ENCODE data around the gene SGSH. TPM values are rescaled to one million over a fixed set of nuclear protein-coding genes. Genes with fewer than 3 reads are reported as not detected.
A peak's percentile ranks its signal among the peaks of the same experiment; 100 is the strongest.

Gene SGSH
- total RNA-seq, 1 donor from 2014 or later, result 71.0 TPM

GRCh38 chr17:80264205-80265075 lies 44.3 kb upstream of the SGSH start:
- TF ChIP-seq CTCF (IDR thresholded peaks at IDR 0.05), result no peak
- H3K27ac Mint-ChIP-seq (ENCODE audit: unreplicated experiment), result no peak overlapping the region
- H3K4me1 Mint-ChIP-seq (ENCODE audit: unreplicated experiment), result peaks cover 25% of the 10 kb centered on the region
- H3K9me3 Mint-ChIP-seq (ENCODE audit: unreplicated experiment), result no peaks in the 10 kb centered on the region
- no peaks in the 10 kb centered on the region for H3K27me3 Mint-ChIP-seq (ENCODE audit: unreplicated experiment)
- DNase-seq (ENCODE audit: extremely low spot score, unreplicated experiment), result no peak
- no peak overlapping the region for H3K4me3 Mint-ChIP-seq (ENCODE audit: unreplicated experiment)
- peaks cover 19% of the 10 kb centered on the region for H3K36me3 Mint-ChIP-seq (ENCODE audit: unreplicated experiment)

- H3K27ac Mint-ChIP-seq (ENCODE audit: unreplicated experiment), result peak overlapping the region; percentile 54
- no peaks in the 10 kb centered on the region for H3K9me3 Mint-ChIP-seq (ENCODE audit: unreplicated experiment)
- H3K36me3 Mint-ChIP-seq (ENCODE audit: unreplicated experiment), result peaks cover 19% of the 10 kb centered on the region
- no peak for DNase-seq (ENCODE audit: extremely low spot score, unreplicated experiment)
- peaks cover 26% of the 10 kb centered on the region for H3K4me1 Mint-ChIP-seq (ENCODE audit: unreplicated experiment)
- H3K27me3 Mint-ChIP-seq (ENCODE audit: unreplicated experiment), result no peaks in the 10 kb centered on the region
- H3K4me3 Mint-ChIP-seq (ENCODE audit: unreplicated experiment), result peak overlapping the region; percentile 40
- no peak for TF ChIP-seq CTCF (IDR thresholded peaks at IDR 0.05)
Observed at GRCh38 chr17:80263253-80264204, 43.4 kb upstream of the SGSH start.

DNA sequence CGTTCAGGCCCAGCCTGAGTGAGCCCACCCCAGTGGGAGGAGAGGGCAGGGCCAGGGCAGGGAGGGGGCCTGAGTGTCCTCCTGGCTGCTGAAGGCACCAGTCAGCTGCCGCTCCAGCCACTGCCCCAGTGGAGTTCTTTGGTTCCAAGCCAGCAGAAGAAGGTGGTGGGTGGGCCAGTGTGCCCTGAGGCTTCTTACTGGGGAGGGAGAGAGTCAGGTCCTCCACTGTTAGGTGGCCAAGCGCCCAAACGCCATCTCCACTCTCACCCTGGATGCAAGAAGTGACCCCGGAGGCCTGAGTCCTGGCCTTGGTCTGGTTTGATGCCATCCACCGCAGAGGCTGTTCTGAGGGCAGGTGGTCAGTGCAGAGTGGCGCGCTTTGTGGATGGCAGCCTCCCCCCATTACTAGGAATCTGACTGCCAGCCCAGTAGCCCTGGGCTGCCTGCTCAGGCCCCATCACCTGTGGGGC lies 42.7 kb upstream of the SGSH start:
- Mint-ChIP-seq H3K27ac (ENCODE audit: unreplicated experiment) (peak overlapping the region; percentile 86), H3K9me3 (ENCODE audit: unreplicated experiment) (no peaks in the 10 kb centered on the region), H3K27me3 (ENCODE audit: unreplicated experiment) (no peaks in the 10 kb centered on the region), H3K4me3 (ENCODE audit: unreplicated experiment) (no peak overlapping the region), H3K4me1 (ENCODE audit: unreplicated experiment) (peaks cover 26% of the 10 kb centered on the region), H3K36me3 (ENCODE audit: unreplicated experiment) (peaks cover 19% of the 10 kb centered on the region)
- DNase-seq (ENCODE audit: extremely low spot score, unreplicated experiment), result no peak
- TF ChIP-seq CTCF (IDR thresholded peaks at IDR 0.05), result no peak

- TF ChIP-seq CTCF (IDR thresholded peaks at IDR 0.05), result no peak
- no peaks in the 10 kb centered on the region for H3K27me3 Mint-ChIP-seq (ENCODE audit: unreplicated experiment)
- peaks cover 26% of the 10 kb centered on the region for H3K4me1 Mint-ChIP-seq (ENCODE audit: unreplicated experiment)
- H3K9me3 Mint-ChIP-seq (ENCODE audit: unreplicated experiment), result no peaks in the 10 kb centered on the region
- peak overlapping the region; percentile 86 for H3K27ac Mint-ChIP-seq (ENCODE audit: unreplicated experiment)
- DNase-seq (ENCODE audit: extremely low spot score, unreplicated experiment), result no peak
- peak overlapping the region; percentile 82 for H3K4me3 Mint-ChIP-seq (ENCODE audit: unreplicated experiment)
- H3K36me3 Mint-ChIP-seq (ENCODE audit: unreplicated experiment), result peaks cover 14% of the 10 kb centered on the region
Observed at GRCh38 chr17:80262291-80262690, 42.2 kb upstream of the SGSH start.
